Retina (tissue), 1 donor: ENCODE data around the gene ATP6V1C2.
"Not testable (repeated sequence)": the region's sequence is repeated elsewhere in the genome, so short reads cannot be mapped to it uniquely, and the experiment has no call there.

Source experiments
- DNase-seq: peaks from one replicate; pipeline ENCODE4 v3.0.0-alpha.2; 2016

Gene ATP6V1C2

GRCh38 chr2:10814571-10815331 is 93.3 kb downstream of the ATP6V1C2 start:
- peak; percentile 19 for DNase-seq

GRCh38 chr2:10817413-10817812 is 96.0 kb downstream of the ATP6V1C2 start:
- DNase-seq: no peak

- DNase-seq: not testable (repeated sequence)
These were observed 96.9 kb downstream of the ATP6V1C2 start for GRCh38 chr2:10818305-10818704.

GRCh38 chr2:10818984-10819383 is 97.6 kb downstream of the ATP6V1C2 start:
- DNase-seq: no peak

- DNase-seq: no peak
These were observed 98.4 kb downstream of the ATP6V1C2 start for GRCh38 chr2:10819714-10820314.

GRCh38 chr2:10820562-10820961 is 99.1 kb downstream of the ATP6V1C2 start:
- no peak for DNase-seq

- DNase-seq: no peak
These were observed 99.7 kb downstream of the ATP6V1C2 start for GRCh38 chr2:10820978-10821695.

- DNase-seq: no peak
These were observed 102.8 kb downstream of the ATP6V1C2 start for GRCh38 chr2:10824191-10824590.

- no peak for DNase-seq
These were observed 104.6 kb downstream of the ATP6V1C2 start for GRCh38 chr2:10826026-10826425.

GRCh38 chr2:10826625-10827024 is 105.2 kb downstream of the ATP6V1C2 start:
- DNase-seq: no peak

- no peak for DNase-seq
These were observed 106.9 kb downstream of the ATP6V1C2 start for GRCh38 chr2:10828346-10828745.

GRCh38 chr2:10829299-10829698 is 107.9 kb downstream of the ATP6V1C2 start:
- DNase-seq: no peak

- no peak for DNase-seq
These were observed 108.8 kb downstream of the ATP6V1C2 start for GRCh38 chr2:10830203-10830602.

GRCh38 chr2:10830641-10831399 is 109.4 kb downstream of the ATP6V1C2 start:
- peak; percentile 65 for DNase-seq

- DNase-seq: peak; percentile 65
These were observed 110.1 kb downstream of the ATP6V1C2 start for GRCh38 chr2:10831400-10831985.

GRCh38 chr2:10832203-10832936 is 110.9 kb downstream of the ATP6V1C2 start:
- DNase-seq: peak; percentile 93

- no peak for DNase-seq
These were observed 111.6 kb downstream of the ATP6V1C2 start for GRCh38 chr2:10833021-10833420.

GRCh38 chr2:10834068-10834655 is 112.7 kb downstream of the ATP6V1C2 start:
- peak; percentile 19 for DNase-seq
